HL-60 (cell line): ENCODE measurements around the gene SRP9.

Experiments used
- CTCF ChIP-seq: IDR thresholded peaks from one replicate; pipeline ENCODE4 v1.5.1; 2011; ENCODE audit warnings: low read length, control low read depth, inconsistent platforms; ENCODE audit not compliant: insufficient read depth
- POLR2AphosphoS5 ChIP-seq: IDR thresholded peaks from 2 replicates; pipeline ENCODE4 v1.6.1; 2012; ENCODE audit warnings: low read depth

- TF ChIP-seq CTCF (no peak), POLR2AphosphoS5 (no peak)
These were observed 26.5 kb upstream of the SRP9 start for GRCh38 chr1:225750875-225751824.
